C1 segment of cervical spinal cord (tissue), 14 donors: Measurements from ENCODE around the gene SGPP2.
"Not testable (repeated sequence)": the region's sequence is repeated elsewhere in the genome, so short reads cannot be mapped to it uniquely, and the experiment has no call there.

Experiments used
- DNase-seq, 14 donors: peaks; one replicate each; lab custom pipeline; 2025; lab: John Stamatoyannopoulos, UW

SGPP2 gene

DNA sequence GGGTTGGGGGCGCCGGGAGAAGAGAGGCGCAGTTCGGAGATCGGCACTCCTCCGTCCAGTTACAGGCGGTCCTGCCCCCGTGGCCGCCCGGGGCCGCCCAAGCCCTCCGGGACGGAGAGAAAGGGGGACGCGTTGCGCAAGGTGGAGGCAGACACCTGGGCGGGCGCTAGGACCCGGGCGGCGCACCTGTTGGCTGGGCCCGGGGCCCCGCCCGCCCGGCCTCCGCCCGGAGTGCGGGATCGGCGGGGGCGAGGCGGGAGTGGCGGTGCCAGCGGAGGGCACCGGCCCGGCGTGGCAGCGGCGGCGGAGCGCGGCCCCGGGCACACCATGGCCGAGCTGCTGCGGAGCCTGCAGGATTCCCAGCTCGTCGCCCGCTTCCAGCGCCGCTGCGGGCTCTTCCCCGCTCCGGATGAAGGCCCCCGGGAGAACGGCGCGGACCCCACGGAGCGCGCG, at the start of gene SGPP2:
Gene SGPP2, plus strand, starts transcription at position 268 of the 453 bp plus-strand sequence. Its CDS starts 60 bp downstream, at position 328.
- peak in 2 of 14 donors; percentile 28 to 87 for DNase-seq

GRCh38 chr2:222375798-222376197, 48.5 kb upstream of the SGPP2 start:
- DNase-seq, result no peak

DNA sequence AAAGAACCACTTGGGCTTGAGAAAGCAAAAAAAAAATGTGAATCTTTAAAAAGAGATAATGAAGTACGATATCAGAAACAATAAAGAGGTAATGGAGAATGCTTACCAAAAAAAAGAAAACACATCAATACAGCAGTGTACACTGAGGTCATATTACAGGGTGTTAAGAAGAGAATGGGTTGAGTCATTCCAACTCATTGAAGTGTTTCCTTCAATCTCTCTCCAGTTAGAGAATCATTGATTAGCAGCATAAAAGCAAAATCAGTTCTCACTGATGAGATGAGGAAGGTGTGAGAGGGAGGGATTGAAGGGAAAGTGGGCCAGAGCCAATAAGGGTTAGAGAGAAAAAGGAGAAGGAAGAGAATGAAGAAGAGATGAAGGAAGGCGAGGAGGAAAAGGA, 43.9 kb upstream of the SGPP2 start:
- DNase-seq, result no peak

DNA sequence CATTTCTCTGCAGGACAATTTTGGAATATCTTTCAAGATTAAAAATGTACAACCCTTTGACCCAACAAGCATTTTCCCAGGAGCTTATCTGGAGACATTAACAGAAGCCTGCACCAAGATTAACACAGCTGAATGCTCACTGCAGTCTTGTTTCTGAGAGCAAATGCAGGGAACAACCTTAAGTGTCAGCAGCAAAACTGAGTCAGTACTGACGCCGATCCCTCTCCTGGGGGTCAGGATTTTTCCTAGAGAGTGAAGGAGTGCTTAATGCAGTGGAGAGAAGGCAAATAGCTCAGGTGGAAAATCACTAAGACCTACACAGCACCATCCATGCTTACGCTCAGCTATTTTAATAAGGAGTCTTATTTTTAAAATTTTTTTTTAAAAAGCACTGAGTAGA, 42.8 kb upstream of the SGPP2 start:
- DNase-seq, result no peak

DNA sequence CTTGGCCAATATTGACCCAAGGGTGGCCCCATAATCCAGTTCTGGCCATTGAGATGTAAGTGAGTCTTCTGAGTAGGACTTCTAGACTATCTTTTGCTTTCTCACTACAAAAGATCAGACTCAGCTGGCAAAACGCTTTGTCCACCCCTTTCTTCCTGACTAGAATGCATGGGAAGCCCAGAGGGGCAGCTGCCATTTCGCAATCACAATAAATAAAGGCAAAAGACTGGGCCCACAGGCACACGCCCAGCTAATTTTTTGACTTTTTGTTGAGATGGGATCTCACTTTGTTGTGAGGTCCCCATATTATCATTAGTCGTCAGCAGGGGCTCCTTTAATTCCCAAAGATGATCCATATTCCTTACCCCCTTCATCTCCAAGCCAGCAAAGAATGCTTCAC, 41.1 kb upstream of the SGPP2 start:
- DNase-seq, result no peak

DNA sequence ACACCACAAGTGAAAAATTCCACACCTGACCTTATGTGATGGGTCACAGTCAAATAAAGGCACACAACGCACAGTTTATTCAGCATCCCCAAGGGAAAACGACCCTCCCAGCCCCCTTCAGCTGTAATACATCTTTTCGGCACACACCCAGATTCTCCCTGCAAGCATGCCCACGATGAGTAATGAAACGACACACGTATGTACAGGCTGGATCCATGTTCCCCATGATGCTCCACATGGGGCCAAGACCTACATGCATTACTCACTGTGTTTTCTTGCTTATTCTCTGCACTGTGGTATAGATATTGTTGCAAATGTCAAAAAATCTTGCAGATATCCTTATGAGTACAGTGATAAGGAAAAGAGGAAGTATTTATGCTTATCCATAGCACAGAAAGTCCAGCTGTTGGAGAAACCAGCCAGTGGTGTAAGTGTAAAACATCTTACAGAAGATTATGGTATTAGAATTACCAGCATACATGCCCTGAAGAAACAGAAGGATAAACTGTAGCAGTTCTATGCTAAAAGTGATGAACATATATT, 32.5 kb upstream of the SGPP2 start:
- DNase-seq, result no peak

- no peak for DNase-seq
These were observed 30.5 kb upstream of the SGPP2 start for GRCh38 chr2:222393733-222394267.

- DNase-seq, result peak in 1 of 14 donors; percentile 50
These were observed 25.9 kb upstream of the SGPP2 start for GRCh38 chr2:222398446-222398885.

- DNase-seq, result peak in 1 of 14 donors; percentile 85
These were observed 25.1 kb upstream of the SGPP2 start for GRCh38 chr2:222399038-222399783.

DNA sequence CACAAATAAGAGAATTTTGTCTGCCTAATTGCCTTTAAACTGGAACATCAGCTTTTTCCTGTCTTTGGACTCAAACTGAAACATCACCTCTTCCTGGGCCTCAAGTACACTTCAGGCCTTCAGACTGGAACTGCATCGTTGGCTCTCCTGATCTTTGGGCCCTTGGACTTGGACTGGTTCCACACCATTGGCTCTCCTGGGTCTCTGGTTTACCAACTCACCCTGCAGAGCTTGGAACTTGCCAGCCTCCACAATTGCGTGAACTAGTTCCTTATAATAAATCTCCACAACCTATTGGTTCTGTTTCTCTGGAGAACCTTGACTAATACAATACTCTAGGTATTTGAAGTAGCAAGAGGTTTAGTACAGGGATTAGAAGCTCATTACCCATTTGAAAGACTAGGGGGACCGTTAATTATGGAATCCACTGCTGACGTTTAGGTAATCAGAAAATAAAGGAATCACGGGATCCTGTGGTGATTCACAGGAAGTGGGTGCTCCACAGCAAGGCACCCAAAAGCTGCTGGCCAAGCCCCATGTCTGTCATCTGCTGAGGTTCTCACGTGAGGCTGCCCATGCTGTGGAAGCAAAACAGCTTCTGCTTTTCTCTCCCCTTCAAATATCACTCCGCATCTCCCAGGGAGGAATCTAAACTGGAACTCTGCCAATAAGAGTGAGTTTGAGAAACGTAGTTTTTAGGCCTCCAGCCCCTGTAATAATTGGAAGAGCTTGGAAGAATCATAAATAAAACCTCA, 20.0 kb upstream of the SGPP2 start:
- DNase-seq, result no peak

DNA sequence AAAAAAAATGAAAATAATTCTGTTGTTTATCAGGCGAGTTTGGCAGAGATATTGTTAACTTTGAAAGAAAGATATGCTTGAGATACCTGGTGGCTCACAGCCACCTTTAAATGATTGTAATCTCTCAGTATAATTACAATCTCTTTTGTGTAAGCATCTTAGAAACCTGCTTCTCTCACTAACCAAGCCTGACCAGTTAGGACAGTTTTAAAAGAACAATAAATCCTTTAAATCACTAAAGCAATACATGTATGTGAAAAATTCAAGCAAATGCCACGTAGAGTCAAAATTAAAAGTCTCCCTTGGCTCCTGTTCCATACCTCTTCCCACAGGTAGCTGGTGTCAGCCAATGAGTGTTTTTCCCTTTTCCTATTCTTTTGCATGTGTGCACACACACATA, 15.7 kb upstream of the SGPP2 start:
- no peak for DNase-seq

- DNase-seq, result no peak
These were observed 13.8 kb upstream of the SGPP2 start for GRCh38 chr2:222410534-222410933.

GRCh38 chr2:222412334-222412733, 12.0 kb upstream of the SGPP2 start:
- DNase-seq, result not testable (repeated sequence)

DNA sequence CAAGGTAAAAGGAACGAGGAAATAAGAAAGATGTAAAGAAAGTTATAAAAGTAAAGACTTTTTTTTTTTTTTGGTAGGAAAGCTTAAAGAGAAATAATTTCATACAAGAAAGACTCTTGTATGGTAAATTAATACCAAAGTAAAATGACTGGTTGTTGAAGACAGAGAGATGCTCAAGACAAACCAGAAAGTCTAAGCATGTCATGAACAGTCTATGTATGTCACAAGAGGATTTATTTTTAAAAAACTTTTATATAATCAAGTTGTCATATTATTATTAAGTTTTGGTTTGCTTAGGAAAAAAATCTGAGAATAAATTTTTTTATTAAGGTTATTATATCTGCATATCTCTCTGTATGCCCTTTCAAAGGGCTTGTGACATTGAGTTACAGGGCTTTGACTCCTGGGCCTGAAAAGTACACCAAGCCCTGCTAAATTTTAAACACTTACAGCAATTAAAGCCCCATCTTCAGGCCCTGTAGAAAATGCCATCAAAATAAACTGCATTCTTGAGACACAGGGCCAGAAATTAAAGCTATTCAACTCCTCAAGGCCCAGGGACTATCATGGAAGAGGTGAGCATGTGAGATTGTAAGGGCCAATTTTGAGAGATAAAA, 10.9 kb upstream of the SGPP2 start:
- no peak for DNase-seq

DNA sequence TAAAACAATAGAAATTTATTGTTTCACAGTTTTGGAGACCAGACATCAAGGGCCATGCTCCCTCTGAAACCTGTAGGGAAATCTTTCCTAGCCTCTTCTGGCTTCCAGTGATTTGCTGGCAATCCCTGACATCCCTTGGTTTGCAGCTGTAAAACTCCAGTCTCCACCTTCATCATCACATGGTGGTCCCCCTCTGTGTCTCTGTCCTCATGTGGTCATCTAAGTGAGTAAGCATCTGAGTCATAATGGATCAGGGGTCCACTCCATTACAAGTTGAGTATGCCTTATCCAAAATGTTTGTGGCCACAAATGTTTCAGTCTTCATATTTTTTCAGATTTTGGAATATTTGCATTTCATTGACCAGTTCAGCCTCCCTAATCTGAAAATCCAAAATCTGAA, 5.6 kb upstream of the SGPP2 start:
- no peak for DNase-seq

DNA sequence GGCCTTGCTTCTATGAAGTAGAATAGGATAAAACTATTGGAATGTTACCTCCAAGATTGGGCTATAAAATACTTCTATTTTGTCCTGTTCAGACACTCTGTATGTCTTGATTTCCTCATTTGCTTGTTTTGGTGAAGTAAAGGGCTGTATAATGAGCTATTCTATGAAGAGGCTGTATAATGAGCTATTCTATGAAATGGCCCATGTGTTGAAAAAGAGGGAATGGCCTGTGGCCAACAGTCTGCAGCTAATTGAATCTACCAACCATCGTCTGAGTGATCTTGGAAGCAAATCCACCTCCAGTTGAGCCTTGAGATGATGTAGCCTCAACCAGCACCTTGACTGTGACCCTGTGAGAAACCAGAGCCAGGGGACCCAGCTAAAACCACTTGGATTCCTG, 3.8 kb upstream of the SGPP2 start:
- no peak for DNase-seq

GRCh38 chr2:222421626-222422025, 2.7 kb upstream of the SGPP2 start:
- DNase-seq, result no peak

- peak in 1 of 14 donors; percentile 41 for DNase-seq
These were observed 1.2 kb upstream of the SGPP2 start for GRCh38 chr2:222423186-222423585.

- peak in 2 of 14 donors; percentile 28 to 87 for DNase-seq
These were observed 589 bp upstream of the SGPP2 start for GRCh38 chr2:222423632-222424275.

- DNase-seq, result peak in 2 of 14 donors; percentile 27 to 77
These were observed 657 bp downstream of the SGPP2 start for GRCh38 chr2:222424729-222425671.
